Measurements from ENCODE around the gene SSU72. TPM values are rescaled to one million over a fixed set of nuclear protein-coding genes. Genes with fewer than 3 reads are reported as not detected.

SSU72 gene
- polyA plus RNA-seq, 1 donor from 2014 or later: 56.2 TPM

DNA sequence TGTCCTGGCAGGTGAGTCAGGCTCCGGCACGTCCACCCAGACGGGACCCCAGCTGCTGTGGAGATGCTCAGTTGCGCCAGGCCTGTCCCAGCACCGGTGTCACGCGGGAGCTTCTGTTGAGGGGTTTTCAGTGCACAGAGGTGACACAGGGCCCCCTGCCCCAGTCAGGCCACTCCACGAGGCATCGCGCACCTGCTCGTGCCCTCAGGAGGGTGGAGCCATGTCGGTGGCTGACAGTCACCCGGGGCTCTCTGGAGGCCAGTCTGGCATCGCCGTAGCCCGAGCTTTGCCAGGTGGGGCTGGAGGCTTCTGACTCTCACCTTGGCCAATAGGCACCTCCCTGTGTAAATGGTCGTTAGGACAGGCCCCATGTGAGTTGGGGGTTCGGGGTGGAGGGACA lies 45.3 kb downstream of the SSU72 start:
- no peaks in the 10 kb centered on the region for H3K9me3 ChIP-seq (ENCODE audit: low read length)

DNA sequence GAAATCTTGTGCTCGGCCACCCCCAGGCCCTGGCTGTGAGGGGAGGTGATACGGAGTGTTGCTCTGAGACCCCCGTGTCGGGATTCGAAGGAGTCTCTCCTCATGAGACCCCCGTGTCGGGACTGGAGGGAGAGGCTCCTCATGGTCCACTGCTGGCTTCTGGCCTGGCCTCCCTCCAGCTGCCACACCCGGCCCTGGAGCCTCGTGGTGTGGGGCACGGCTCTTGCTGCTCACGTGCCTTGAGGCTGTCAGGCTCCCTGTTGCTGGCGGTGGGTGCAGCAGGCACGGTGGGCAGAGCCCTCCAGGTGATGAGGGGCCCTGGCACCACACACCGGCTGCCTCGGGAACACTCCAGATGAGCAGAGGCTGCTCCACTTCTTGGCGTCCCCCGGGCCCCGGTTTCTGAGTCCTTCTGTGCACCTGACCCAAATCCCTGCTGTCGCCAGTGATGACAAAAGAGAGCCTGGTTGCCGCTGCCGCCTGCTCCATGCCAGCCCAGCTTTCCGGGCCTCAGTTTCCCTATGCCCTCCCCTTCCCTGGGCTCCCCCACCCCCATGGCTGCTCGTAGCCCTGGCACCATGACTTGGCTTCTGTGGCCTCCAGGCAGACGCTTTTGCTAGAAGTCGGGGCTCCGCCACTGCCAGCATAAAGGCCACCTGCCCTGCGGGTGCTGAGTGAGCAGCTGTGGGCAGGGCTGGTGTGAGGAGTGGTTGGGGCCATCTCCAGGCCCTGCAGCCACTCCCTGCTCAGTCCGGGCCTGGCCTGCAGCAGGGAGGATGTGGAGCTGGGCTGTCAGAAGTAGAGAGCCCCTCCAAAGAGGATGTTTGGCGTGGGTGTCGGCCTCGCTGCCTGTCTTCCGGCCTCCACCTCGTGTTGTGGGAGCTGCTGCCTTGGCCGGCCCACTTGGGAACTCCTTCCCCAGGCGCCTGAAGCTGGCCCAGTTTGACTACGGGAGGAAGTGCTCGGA lies 46.1 kb downstream of the SSU72 start:
- Histone ChIP-seq H3K9me2 (ENCODE audit: insufficient read depth, low read length) (no peaks in the 10 kb centered on the region), H3K4me3 (ENCODE audit: low read length) (no peak overlapping the region), H2AFZ (ENCODE audit: low read depth, low read length) (no peak overlapping the region), H3F3A (ENCODE audit: insufficient read depth, low read length, poor library complexity, severe bottlenecking) (no peaks in the 10 kb centered on the region), H3K4me2 (ENCODE audit: low read length) (no peak overlapping the region), H3K27ac (ENCODE audit: low read length) (no peak overlapping the region), H3K27me3 (ENCODE audit: insufficient read depth, low read depth, low read length) (no peaks in the 10 kb centered on the region), H3K9ac (ENCODE audit: low read length) (no peak overlapping the region), H3K36me3 (ENCODE audit: insufficient read depth, low read length) (no peaks in the 10 kb centered on the region), H3K9me3 (ENCODE audit: low read length) (no peaks in the 10 kb centered on the region), H3K79me2 (replicated peaks; ENCODE audit: insufficient read depth, low read length) (no peaks in the 10 kb centered on the region), H4K20me1 (ENCODE audit: insufficient read depth) (no peaks in the 10 kb centered on the region)
- no peak for TF ChIP-seq POLR2AphosphoS5 (IDR thresholded peaks at IDR 0.05)
- no peak for TF ChIP-seq MXI1 (conservative IDR thresholded peaks at IDR 0.05; ENCODE audit: poor library complexity, severe bottlenecking)
- no peak for TF ChIP-seq EP300 (conservative IDR thresholded peaks at IDR 0.05; ENCODE audit: poor library complexity, severe bottlenecking)
- TF ChIP-seq RAD21 (conservative IDR thresholded peaks at IDR 0.05): no peak

More for the DNA sequence above, 45.3 kb downstream of the SSU72 start:
- Histone ChIP-seq H4K20me1 (ENCODE audit: insufficient read depth) (no peaks in the 10 kb centered on the region), H3K9me2 (ENCODE audit: insufficient read depth, low read length) (no peaks in the 10 kb centered on the region), H3K36me3 (ENCODE audit: insufficient read depth, low read length) (no peaks in the 10 kb centered on the region), H3F3A (ENCODE audit: insufficient read depth, low read length, poor library complexity, severe bottlenecking) (no peaks in the 10 kb centered on the region), H3K27ac (ENCODE audit: low read length) (no peak overlapping the region), H3K79me2 (replicated peaks; ENCODE audit: insufficient read depth, low read length) (no peaks in the 10 kb centered on the region), H3K4me3 (ENCODE audit: low read length) (no peak overlapping the region), H3K9ac (ENCODE audit: low read length) (no peak overlapping the region), H2AFZ (ENCODE audit: low read depth, low read length) (no peak overlapping the region), H3K4me2 (ENCODE audit: low read length) (no peak overlapping the region), H3K27me3 (ENCODE audit: insufficient read depth, low read depth, low read length) (no peaks in the 10 kb centered on the region)
- TF ChIP-seq POLR2AphosphoS5 (IDR thresholded peaks at IDR 0.05) (no peak), SMC3 (conservative IDR thresholded peaks at IDR 0.05; ENCODE audit: poor library complexity) (no peak), TAF1 (IDR thresholded peaks at IDR 0.05; ENCODE audit: low read depth) (no peak), RAD21 (conservative IDR thresholded peaks at IDR 0.05) (no peak), EP300 (conservative IDR thresholded peaks at IDR 0.05; ENCODE audit: poor library complexity, severe bottlenecking) (no peak), EZH2 (IDR thresholded peaks at IDR 0.05; ENCODE audit: borderline replicate concordance, insufficient read depth, low read length, poor library complexity, severe bottlenecking) (no peak), MXI1 (conservative IDR thresholded peaks at IDR 0.05; ENCODE audit: poor library complexity, severe bottlenecking) (no peak)
- TF ChIP-seq, protein P1, sequence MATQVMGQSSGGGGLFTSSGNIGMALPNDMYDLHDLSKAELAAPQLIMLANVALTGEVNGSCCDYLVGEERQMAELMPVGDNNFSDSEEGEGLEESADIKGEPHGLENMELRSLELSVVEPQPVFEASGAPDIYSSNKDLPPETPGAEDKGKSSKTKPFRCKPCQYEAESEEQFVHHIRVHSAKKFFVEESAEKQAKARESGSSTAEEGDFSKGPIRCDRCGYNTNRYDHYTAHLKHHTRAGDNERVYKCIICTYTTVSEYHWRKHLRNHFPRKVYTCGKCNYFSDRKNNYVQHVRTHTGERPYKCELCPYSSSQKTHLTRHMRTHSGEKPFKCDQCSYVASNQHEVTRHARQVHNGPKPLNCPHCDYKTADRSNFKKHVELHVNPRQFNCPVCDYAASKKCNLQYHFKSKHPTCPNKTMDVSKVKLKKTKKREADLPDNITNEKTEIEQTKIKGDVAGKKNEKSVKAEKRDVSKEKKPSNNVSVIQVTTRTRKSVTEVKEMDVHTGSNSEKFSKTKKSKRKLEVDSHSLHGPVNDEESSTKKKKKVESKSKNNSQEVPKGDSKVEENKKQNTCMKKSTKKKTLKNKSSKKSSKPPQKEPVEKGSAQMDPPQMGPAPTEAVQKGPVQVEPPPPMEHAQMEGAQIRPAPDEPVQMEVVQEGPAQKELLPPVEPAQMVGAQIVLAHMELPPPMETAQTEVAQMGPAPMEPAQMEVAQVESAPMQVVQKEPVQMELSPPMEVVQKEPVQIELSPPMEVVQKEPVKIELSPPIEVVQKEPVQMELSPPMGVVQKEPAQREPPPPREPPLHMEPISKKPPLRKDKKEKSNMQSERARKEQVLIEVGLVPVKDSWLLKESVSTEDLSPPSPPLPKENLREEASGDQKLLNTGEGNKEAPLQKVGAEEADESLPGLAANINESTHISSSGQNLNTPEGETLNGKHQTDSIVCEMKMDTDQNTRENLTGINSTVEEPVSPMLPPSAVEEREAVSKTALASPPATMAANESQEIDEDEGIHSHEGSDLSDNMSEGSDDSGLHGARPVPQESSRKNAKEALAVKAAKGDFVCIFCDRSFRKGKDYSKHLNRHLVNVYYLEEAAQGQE (IDR thresholded peaks at IDR 0.05; ENCODE audit: borderline replicate concordance): no peak
- TF ChIP-seq, protein P2, sequence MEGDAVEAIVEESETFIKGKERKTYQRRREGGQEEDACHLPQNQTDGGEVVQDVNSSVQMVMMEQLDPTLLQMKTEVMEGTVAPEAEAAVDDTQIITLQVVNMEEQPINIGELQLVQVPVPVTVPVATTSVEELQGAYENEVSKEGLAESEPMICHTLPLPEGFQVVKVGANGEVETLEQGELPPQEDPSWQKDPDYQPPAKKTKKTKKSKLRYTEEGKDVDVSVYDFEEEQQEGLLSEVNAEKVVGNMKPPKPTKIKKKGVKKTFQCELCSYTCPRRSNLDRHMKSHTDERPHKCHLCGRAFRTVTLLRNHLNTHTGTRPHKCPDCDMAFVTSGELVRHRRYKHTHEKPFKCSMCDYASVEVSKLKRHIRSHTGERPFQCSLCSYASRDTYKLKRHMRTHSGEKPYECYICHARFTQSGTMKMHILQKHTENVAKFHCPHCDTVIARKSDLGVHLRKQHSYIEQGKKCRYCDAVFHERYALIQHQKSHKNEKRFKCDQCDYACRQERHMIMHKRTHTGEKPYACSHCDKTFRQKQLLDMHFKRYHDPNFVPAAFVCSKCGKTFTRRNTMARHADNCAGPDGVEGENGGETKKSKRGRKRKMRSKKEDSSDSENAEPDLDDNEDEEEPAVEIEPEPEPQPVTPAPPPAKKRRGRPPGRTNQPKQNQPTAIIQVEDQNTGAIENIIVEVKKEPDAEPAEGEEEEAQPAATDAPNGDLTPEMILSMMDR (IDR thresholded peaks at IDR 0.05; ENCODE audit: poor library complexity, severe bottlenecking): no peak

All from neural cell (in vitro differentiated cells).